ENCODE results near the gene NGDN.
"Not testable (repeated sequence)": the region's sequence is repeated elsewhere in the genome, so short reads cannot be mapped to it uniquely, and the experiment has no call there.

NGDN gene

DNA sequence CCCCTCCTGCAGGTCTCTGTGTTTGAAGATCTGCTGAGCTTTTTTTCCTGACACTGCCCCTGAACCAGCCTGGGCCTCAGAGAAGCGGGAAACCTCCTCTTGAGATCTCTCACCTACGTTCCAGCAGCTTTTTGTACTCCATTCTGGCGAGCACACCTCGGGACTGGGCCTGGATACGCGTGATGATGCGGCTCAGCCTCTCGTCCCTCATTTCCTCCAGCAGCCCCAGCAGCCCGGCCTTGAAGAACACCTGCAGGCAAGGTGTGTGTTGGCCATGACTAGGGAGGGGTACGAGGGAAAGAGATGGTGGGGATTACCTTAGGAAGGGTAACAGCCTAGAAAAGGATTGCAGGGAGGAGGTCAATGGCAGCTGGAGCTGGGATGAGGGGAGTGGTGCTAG lies 44.3 kb upstream of the NGDN start:
- no peaks in the 10 kb centered on the region for H3K9me3 ChIP-seq (ENCODE audit: low read length)
- no peaks in the 10 kb centered on the region for H3K79me2 ChIP-seq (ENCODE audit: insufficient read depth, low read length)
- H4K20me1 ChIP-seq (ENCODE audit: insufficient read depth, low read length) = no peaks in the 10 kb centered on the region
- no peaks in the 10 kb centered on the region for H3F3A ChIP-seq (ENCODE audit: insufficient read depth, low read length)
- H2AFZ ChIP-seq (ENCODE audit: low read length) = no peak overlapping the region
- H3K4me1 ChIP-seq (ENCODE audit: insufficient read depth, low read length, severe bottlenecking) = no peaks in the 10 kb centered on the region
- H3K9ac ChIP-seq (ENCODE audit: low read length) = no peak overlapping the region
- H3K36me3 ChIP-seq (ENCODE audit: insufficient read depth, low read length) = no peaks in the 10 kb centered on the region
- H3K9me2 ChIP-seq (ENCODE audit: low read depth, low read length) = no peaks in the 10 kb centered on the region
- H3K27me3 ChIP-seq (ENCODE audit: insufficient read depth, low read length) = no peaks in the 10 kb centered on the region; the same call in 1 of the 2 replicates
- H3K27ac ChIP-seq (ENCODE audit: low read depth, low read length, poor library complexity, severe bottlenecking) = no peak overlapping the region
- H3K4me3 ChIP-seq (ENCODE audit: low read depth, low read length, poor library complexity, severe bottlenecking) = no peak overlapping the region
- no peak overlapping the region for H3K4me2 ChIP-seq (ENCODE audit: low read length)
- TF ChIP-seq CTCF (IDR thresholded peaks at IDR 0.05; ENCODE audit: low read length) = no peak
- TF ChIP-seq EZH2 (IDR thresholded peaks at IDR 0.05; ENCODE audit: borderline replicate concordance, low read length) = no peak

GRCh38 chr14:23425798-23426197 lies 43.7 kb upstream of the NGDN start:
- not testable (repeated sequence) for H3K27me3 ChIP-seq (ENCODE audit: insufficient read depth, low read length); H4K20me1 ChIP-seq (ENCODE audit: insufficient read depth, low read length); H3K4me2 ChIP-seq (ENCODE audit: low read length); H3K9ac ChIP-seq (ENCODE audit: low read length); H3K27ac ChIP-seq (ENCODE audit: low read depth, low read length, poor library complexity, severe bottlenecking); H3K4me3 ChIP-seq (ENCODE audit: low read depth, low read length, poor library complexity, severe bottlenecking); H3K9me2 ChIP-seq (ENCODE audit: low read depth, low read length); H3K4me1 ChIP-seq (ENCODE audit: insufficient read depth, low read length, severe bottlenecking); H3K9me3 ChIP-seq (ENCODE audit: low read length); H3F3A ChIP-seq (ENCODE audit: insufficient read depth, low read length); H2AFZ ChIP-seq (ENCODE audit: low read length); H3K36me3 ChIP-seq (ENCODE audit: insufficient read depth, low read length); H3K79me2 ChIP-seq (ENCODE audit: insufficient read depth, low read length)

DNA sequence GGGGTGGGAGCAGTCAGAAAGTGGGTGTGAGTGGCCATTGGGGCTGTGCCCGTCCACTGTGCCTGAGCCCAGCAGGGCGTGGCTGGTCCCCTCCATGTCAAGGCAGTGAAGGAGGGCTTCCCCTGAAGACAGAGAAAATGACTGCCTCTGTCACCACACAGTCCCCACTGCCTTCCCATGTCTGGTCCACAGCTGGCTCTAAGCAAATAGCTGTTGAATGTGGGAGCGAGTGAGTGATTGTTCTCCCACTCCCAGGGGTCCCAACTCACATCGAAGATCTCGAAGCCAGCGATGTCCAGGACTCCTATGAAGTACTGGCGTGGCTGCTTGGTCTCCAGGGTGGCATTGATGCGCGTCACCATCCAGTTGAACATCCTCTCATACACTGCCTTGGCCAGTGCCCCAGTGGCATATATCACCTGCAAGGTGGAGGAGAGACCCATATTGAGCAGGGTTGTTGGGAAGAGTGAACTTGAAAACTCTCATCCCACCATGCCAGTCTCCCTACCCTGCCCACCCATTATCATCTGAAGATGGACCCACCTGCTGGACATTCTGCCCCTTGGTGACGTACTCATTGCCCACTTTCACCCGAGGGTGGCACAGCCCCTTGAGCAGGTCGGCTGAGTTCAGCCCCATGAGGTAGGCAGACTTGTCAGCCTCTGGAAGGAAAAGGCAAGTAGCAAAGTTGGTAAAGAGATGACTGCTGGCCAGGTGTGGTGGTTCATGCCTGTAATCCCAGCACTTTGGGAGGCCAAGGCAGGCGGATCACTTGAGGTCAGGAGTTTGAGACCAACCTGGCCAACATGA lies 40.6 kb upstream of the NGDN start:
- Histone ChIP-seq H3K27me3 (ENCODE audit: insufficient read depth, low read length) (no peaks in the 10 kb centered on the region; the same call in 1 of the 2 replicates), H3K9me2 (ENCODE audit: low read depth, low read length) (no peaks in the 10 kb centered on the region), H3K4me3 (ENCODE audit: low read depth, low read length, poor library complexity, severe bottlenecking) (no peak overlapping the region), H3K36me3 (ENCODE audit: insufficient read depth, low read length) (no peaks in the 10 kb centered on the region), H3F3A (ENCODE audit: insufficient read depth, low read length) (no peaks in the 10 kb centered on the region), H3K79me2 (ENCODE audit: insufficient read depth, low read length) (no peaks in the 10 kb centered on the region), H2AFZ (ENCODE audit: low read length) (no peak overlapping the region), H3K27ac (ENCODE audit: low read depth, low read length, poor library complexity, severe bottlenecking) (no peak overlapping the region), H3K9ac (ENCODE audit: low read length) (no peak overlapping the region), H3K9me3 (ENCODE audit: low read length) (no peaks in the 10 kb centered on the region), H3K4me2 (ENCODE audit: low read length) (no peak overlapping the region), H4K20me1 (ENCODE audit: insufficient read depth, low read length) (no peaks in the 10 kb centered on the region), H3K4me1 (ENCODE audit: insufficient read depth, low read length, severe bottlenecking) (no peaks in the 10 kb centered on the region)
- no peak for TF ChIP-seq CTCF (IDR thresholded peaks at IDR 0.05; ENCODE audit: low read length)
- TF ChIP-seq EZH2 (IDR thresholded peaks at IDR 0.05; ENCODE audit: borderline replicate concordance, low read length) = no peak

Data from OCI-LY1 (cell line).